Stimulated activated naive B cell treated with anti-CD40 and anti-IgM and Interleukin-4, amounts not matched to agents 10 μg/mL and 1 μg/mL and 100 μg/mL, for 72 hours (primary cell): ENCODE data around the gene PDE6A.

Source experiments
- ATAC-seq, 2 donors: fragments of 150-1000 bp; cut with Tn5 transposase; replicated peaks; 2 replicates each; pipeline ENCODE4 v1.10.0; 2021; ENCODE audit warnings: moderate library complexity in 1 of 2
- DNase-seq: peaks from one replicate; pipeline ENCODE4 v3.0.0; 2021
- H3K27ac Mint-ChIP-seq: one replicate; pipeline ENCODE4 v1.8.0; 2022; ENCODE audit warnings: mild to moderate bottlenecking, mixed read lengths
- H3K27me3 Mint-ChIP-seq, 2 donors: one replicate each; pipeline ENCODE4 v1.8.0; 2022; ENCODE audit warnings: mixed read lengths in 2 of 2
- H3K36me3 Mint-ChIP-seq, 2 donors: one replicate each; pipeline ENCODE4 v1.8.0; 2022; ENCODE audit warnings: mixed read lengths in 2 of 2, mild to moderate bottlenecking in 1 of 2
- H3K4me1 Mint-ChIP-seq, 2 donors: one replicate each; pipeline ENCODE4 v1.8.0; 2022; ENCODE audit warnings: mixed read lengths in 2 of 2, mild to moderate bottlenecking in 1 of 2
- H3K4me3 Mint-ChIP-seq, 2 donors: one replicate each; pipeline ENCODE4 v1.8.0; 2022; ENCODE audit warnings: mild to moderate bottlenecking in 2 of 2, mixed read lengths in 2 of 2, moderate library complexity in 1 of 2
- H3K9me3 Mint-ChIP-seq, 2 donors: one replicate each; pipeline ENCODE4 v1.8.0; 2022; ENCODE audit warnings: mixed read lengths in 2 of 2, mild to moderate bottlenecking in 1 of 2

The PDE6A gene

DNA sequence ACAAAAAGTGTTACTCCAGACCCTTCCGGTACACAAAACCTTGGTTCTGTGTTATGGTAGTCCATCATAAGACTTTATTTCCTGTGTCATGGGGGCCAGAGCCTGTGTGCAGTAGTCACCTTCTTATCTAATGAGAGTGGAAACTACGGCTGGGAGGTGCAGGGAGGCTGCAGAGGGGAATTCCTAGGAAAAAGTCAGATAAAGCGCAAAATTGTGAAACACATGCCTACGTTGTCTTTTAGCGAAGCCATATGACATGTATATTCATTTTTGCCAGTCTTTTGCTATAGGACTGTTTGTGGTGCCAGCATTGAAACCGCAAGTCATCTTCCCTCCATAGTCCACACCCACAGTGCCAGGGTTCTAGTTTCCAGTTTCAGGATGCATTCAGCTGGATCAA is 133.7 kb downstream of the PDE6A start:
- Mint-ChIP-seq H3K9me3 (no peaks in the 10 kb centered on the region), H3K27ac (no peak overlapping the region), H3K4me3 (no peak overlapping the region), H3K36me3 (peaks cover 4 to 9% of the 10 kb centered on the region in 2 donors), H3K4me1 (peaks cover 6 to 19% of the 10 kb centered on the region in 2 donors), H3K27me3 (no peaks in the 10 kb centered on the region)
- DNase-seq (no peak), ATAC-seq (no peak)

DNA sequence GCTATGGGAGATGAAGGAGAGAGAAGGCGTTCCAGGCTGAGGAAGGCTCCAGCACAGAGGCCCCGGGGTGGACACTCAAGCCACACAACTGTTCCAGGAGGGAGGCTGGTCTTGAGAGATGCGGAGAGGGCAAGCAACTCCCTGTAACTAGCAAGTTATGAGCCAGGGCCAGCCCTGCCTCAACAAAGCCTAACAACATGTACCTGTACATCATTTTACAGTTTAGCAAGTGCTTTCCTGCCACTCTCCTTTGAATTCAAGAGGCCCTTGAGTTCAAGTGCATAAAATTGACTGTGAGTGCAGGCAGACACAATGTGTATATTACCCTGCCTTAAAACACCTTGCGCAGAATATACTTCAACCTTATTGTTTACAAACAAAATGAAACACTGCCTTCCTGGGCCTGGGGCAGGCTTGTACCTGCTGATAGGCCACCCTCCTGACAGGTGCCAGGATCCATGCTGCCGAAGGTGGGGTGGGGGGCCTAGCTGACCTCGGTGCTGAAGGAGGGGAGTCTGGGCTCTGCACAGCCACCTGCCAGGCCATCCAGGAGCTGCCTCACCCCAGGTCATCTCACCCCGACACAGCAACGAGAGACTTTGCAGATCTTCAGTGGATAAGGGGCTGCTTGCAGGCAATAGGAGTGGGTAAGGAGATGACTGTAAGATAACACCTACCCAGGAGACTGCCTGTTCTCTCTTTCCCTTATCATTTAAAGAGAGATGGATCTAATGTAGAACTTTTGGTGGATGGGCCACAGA is 134.5 kb downstream of the PDE6A start:
- Mint-ChIP-seq H3K36me3 (peaks cover 4 to 10% of the 10 kb centered on the region in 2 donors), H3K4me3 (no peak overlapping the region), H3K27me3 (no peaks in the 10 kb centered on the region), H3K4me1 (peaks cover 8 to 25% of the 10 kb centered on the region in 2 donors), H3K9me3 (no peaks in the 10 kb centered on the region), H3K27ac (no peak overlapping the region)
- ATAC-seq = no peak
- no peak for DNase-seq

DNA sequence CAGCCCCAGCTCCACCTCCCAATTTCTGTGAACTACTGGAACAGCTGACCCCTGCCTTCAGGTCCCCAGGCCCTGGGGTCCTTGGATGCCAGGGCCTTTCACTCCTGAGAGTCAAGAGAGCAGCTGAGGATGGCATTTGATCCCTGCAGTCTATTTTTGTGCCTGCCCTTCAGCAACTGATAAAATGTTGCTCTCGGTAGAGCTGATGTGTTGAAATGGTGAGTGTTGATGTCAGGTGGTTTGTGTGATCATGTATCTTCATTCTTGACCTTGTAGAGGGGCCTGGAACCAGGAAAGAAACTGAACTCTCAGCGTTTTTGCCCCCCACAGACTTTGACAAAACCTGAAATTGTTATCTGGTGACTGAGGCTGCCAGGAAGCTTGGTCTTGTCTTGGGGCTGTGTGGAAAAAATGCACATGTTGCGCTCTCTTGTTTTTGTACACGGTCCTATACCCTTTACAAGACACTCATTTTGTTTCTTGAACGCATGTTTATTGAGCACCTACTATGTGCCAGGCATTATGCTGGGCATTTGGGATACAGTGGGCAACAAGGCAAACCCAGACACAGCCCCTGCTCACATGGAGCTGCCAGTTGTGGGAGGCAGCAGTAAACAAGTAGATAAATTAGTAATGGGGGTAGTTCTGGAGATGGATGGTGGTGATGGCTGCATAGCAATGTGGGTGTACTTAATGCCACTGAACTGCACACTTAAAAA is 136.2 kb downstream of the PDE6A start:
- Mint-ChIP-seq H3K9me3 (no peaks in the 10 kb centered on the region), H3K36me3 (peaks cover 0 to 7% of the 10 kb centered on the region in 2 donors), H3K4me1 (peaks cover 18 to 38% of the 10 kb centered on the region in 2 donors), H3K27ac (no peak overlapping the region), H3K27me3 (no peaks in the 10 kb centered on the region), H3K4me3 (no peak overlapping the region)
- ATAC-seq (no peak), DNase-seq (no peak)
